HepG2 (cell line): Measurements from ENCODE around the gene MYL11. TPM values are rescaled to one million over a fixed set of nuclear protein-coding genes. Genes with fewer than 3 reads are reported as not detected.

ENCODE experiments used
- AKAP8 ChIP-seq: sonication (generic); formaldehyde crosslinking; IDR thresholded peaks from 2 replicates; pipeline ENCODE4 v1.5.1; 2020; ENCODE audit warnings: mild to moderate bottlenecking, missing genetic modification reagents
- ARNTL ChIP-seq: sonication (generic); formaldehyde crosslinking; IDR thresholded peaks from 2 replicates; pipeline ENCODE4 v1.4.0; 2020; ENCODE audit warnings: mild to moderate bottlenecking, missing genetic modification reagents
- CBFB ChIP-seq: sonication (generic); formaldehyde crosslinking; IDR thresholded peaks from 2 replicates; pipeline ENCODE4 v1.4.0; 2020; ENCODE audit warnings: missing genetic modification reagents
- FOXA3 ChIP-seq: IDR thresholded peaks from 2 replicates; pipeline ENCODE4 v1.6.1; 2016; ENCODE audit warnings: missing genetic modification reagents, missing compliant biosample characterization
- GMEB1 ChIP-seq: sonication (generic); formaldehyde crosslinking; IDR thresholded peaks from 2 replicates; pipeline ENCODE4 v1.5.1; 2020; ENCODE audit warnings: missing genetic modification reagents, mild to moderate bottlenecking, borderline replicate concordance
- HNRNPK ChIP-seq: fragments of 200-400 bp; formaldehyde crosslinking; IDR thresholded peaks from 2 replicates; pipeline ENCODE4 v1.6.1; 2018; ENCODE audit warnings: low read length, low read depth, moderate library complexity, mild to moderate bottlenecking; ENCODE audit not compliant: poor library complexity, severe bottlenecking
- NR0B2 ChIP-seq: sonication (generic); formaldehyde crosslinking; IDR thresholded peaks from 2 replicates; pipeline ENCODE4 v1.4.0; 2020; ENCODE audit warnings: mild to moderate bottlenecking, missing genetic modification reagents
- PRMT3 ChIP-seq: sonication (generic); formaldehyde crosslinking; IDR thresholded peaks from 2 replicates; pipeline ENCODE4 v1.8.1; 2022; ENCODE audit warnings: low read depth, mild to moderate bottlenecking, moderate library complexity, missing genetic modification reagents, borderline replicate concordance
- REL ChIP-seq: sonication (generic); formaldehyde crosslinking; conservative IDR thresholded peaks from 2 replicates; pipeline ENCODE4 v1.8.0; 2022; ENCODE audit warnings: mild to moderate bottlenecking, missing genetic modification reagents, moderate library complexity
- SAP130 ChIP-seq: IDR thresholded peaks from 2 replicates; pipeline ENCODE4 v1.6.1; 2016; ENCODE audit warnings: low read depth
- SPEN ChIP-seq: sonication (generic); formaldehyde crosslinking; IDR thresholded peaks from 2 replicates; pipeline ENCODE4 v1.5.1; 2020; ENCODE audit warnings: low read depth, mild to moderate bottlenecking, missing genetic modification reagents
- STAT5B ChIP-seq: sonication (generic); formaldehyde crosslinking; IDR thresholded peaks from 2 replicates; pipeline ENCODE4 v1.4.0; 2020; ENCODE audit warnings: missing genetic modification reagents
- TBX2 ChIP-seq: sonication (generic); formaldehyde crosslinking; IDR thresholded peaks from 2 replicates; pipeline ENCODE4 v1.5.0; 2020; ENCODE audit warnings: missing genetic modification reagents, mild to moderate bottlenecking, borderline replicate concordance
- UBTF ChIP-seq: sonication (generic); formaldehyde crosslinking; IDR thresholded peaks from 2 replicates; pipeline ENCODE4 v1.4.0; 2020; ENCODE audit warnings: mild to moderate bottlenecking, missing genetic modification reagents
- WIZ ChIP-seq: sonication (generic); formaldehyde crosslinking; IDR thresholded peaks from 2 replicates; pipeline ENCODE4 v1.5.1; 2020; ENCODE audit warnings: mild to moderate bottlenecking, missing genetic modification reagents
- ZMAT3 ChIP-seq: sonication (generic); formaldehyde crosslinking; conservative IDR thresholded peaks from 2 replicates; pipeline ENCODE4 v1.7.0; 2021; ENCODE audit warnings: missing genetic modification reagents
- ZNF263 ChIP-seq: sonication (generic); formaldehyde crosslinking; IDR thresholded peaks from 2 replicates; pipeline ENCODE4 v1.4.0; 2020; ENCODE audit warnings: missing genetic modification reagents
- ZNF451 ChIP-seq: sonication (generic); formaldehyde crosslinking; IDR thresholded peaks from 2 replicates; pipeline ENCODE4 v1.5.0; 2020; ENCODE audit warnings: mild to moderate bottlenecking, missing genetic modification reagents
- ZNF468 ChIP-seq: sonication (generic); formaldehyde crosslinking; IDR thresholded peaks from 2 replicates; pipeline ENCODE4 v1.8.0; 2022; ENCODE audit warnings: mild to moderate bottlenecking, moderate library complexity, missing genetic modification reagents
- ZNF616 ChIP-seq: sonication (generic); formaldehyde crosslinking; IDR thresholded peaks from 2 replicates; pipeline ENCODE4 v1.5.0; 2020; ENCODE audit warnings: low read depth, mild to moderate bottlenecking, missing genetic modification reagents
- ZNF687 ChIP-seq: sonication (generic); formaldehyde crosslinking; IDR thresholded peaks from 2 replicates; pipeline ENCODE4 v1.5.1; 2020; ENCODE audit warnings: mild to moderate bottlenecking, missing genetic modification reagents, moderate library complexity
- polyA plus RNA-seq, 8 experiments: library from polyadenylated mRNA; depleted of rRNA in 3 of 8; stranded (reverse) in 7 of 8; unstranded in 1 of 8; fragments of >200 nt; fragmentation: Illumina TruSeq in 4 of 8; extraction: Trizol in 4 of 8; gene quantifications; 2 replicates each; pipeline versions ENCODE4 v1.2.1 to v1.2.3, GENCODE V29; 2011 to 2016; ENCODE audit warnings: low read depth in 4 of 8, missing spikeins in 1 of 8, mixed read lengths in 1 of 8; ENCODE audit not compliant: insufficient read depth in 1 of 8
- total RNA-seq, 5 experiments: library from RNA; depleted of rRNA; stranded (reverse); fragments of >200 nt; fragmentation: Illumina TruSeq; extraction: Trizol; gene quantifications; 2 replicates each; pipeline ENCODE4 v1.2.3, GENCODE V29; 2016; ENCODE audit warnings: low read depth in 1 of 5

MYL11 gene
- total and polyA plus RNA-seq, 2 of the 13 experiments (the other 11 are each of a cell fraction or from before 2014, with no cell fraction given), result not detected

GRCh38 chr16:30335028-30335597 is 39.5 kb upstream of the MYL11 start (continued):
- TF ChIP-seq ZNF687 (CRISPR knock-in tag) (peak; percentile 61), REL (CRISPR knock-in tag) (0 out of 2 replicates have a peak, but pooled peaks have one; percentile 61), CBFB (CRISPR knock-in tag) (peak; percentile 16; the same call in 1 of the 2 replicates), AKAP8 (CRISPR knock-in tag) (peak; percentile 78), GMEB1 (CRISPR knock-in tag) (peak; percentile 79), SAP130 (CRISPR knock-in tag) (peak; percentile 75), ARNTL (CRISPR knock-in tag) (peak; percentile 75; the same call in 1 of the 2 replicates), STAT5B (CRISPR knock-in tag) (0 out of 2 replicates have a peak, but pooled peaks have one; percentile 18), ZMAT3 (CRISPR knock-in tag) (peak; percentile 53; the same call in 1 of the 2 replicates), TBX2 (0 out of 2 replicates have a peak, but pooled peaks have one; percentile 9), ZNF616 (CRISPR knock-in tag) (0 out of 2 replicates have a peak, but pooled peaks have one; percentile 45), PRMT3 (0 out of 2 replicates have a peak, but pooled peaks have one; percentile 0), UBTF (CRISPR knock-in tag) (peak; percentile 85; the same call in 1 of the 2 replicates), HNRNPK (peak; percentile 67), NR0B2 (CRISPR knock-in tag) (peak; percentile 85), ZNF263 (CRISPR knock-in tag) (peak; percentile 86), WIZ (CRISPR knock-in tag) (0 out of 2 replicates have a peak, but pooled peaks have one; percentile 40), FOXA3 (peak; percentile 15; the same call in 1 of the 2 replicates), ZNF468 (CRISPR knock-in tag) (peak; percentile 33; the same call in 1 of the 2 replicates), SPEN (peak; percentile 76), ZNF451 (CRISPR knock-in tag) (peak; percentile 88; the same call in 1 of the 2 replicates)
